Endothelial cell of umbilical vein (primary cell): ENCODE measurements around the gene VAMP2. TPM values are rescaled to one million over a fixed set of nuclear protein-coding genes. Genes with fewer than 3 reads are reported as not detected.
A peak's percentile ranks its signal among the peaks of the same experiment; 100 is the strongest.

Experiments used
- BruUV-seq: library from RNA; stranded (reverse); fragments of 400-500 nt; replicated peaks from 2 replicates; lab custom pipeline; 2021; lab: Mats Ljungman, UMichigan
- CTCF ChIA-PET: fragments of 300-600, 350-600 bp; sonication (Branson Sonifier 250); formaldehyde crosslinking; loops from one replicate; lab custom pipeline; 2021; ENCODE audit warnings: antibody characterized with exemption, inconsistent platforms; lab: Charles Lee
- POLR2A ChIA-PET: fragments of 300-600, 350-600 bp; sonication (Branson Sonifier 250); formaldehyde crosslinking; loops from one replicate; lab custom pipeline; 2021; ENCODE audit warnings: antibody characterized with exemption, inconsistent platforms; lab: Charles Lee
- DNase-seq: peaks from one replicate; pipeline ENCODE4 v3.0.0-alpha.2; 2011; ENCODE audit warnings: low read depth, low spot score
- FAIRE-seq: peaks from 2 replicates; lab custom pipeline; 2011; peaks lifted over from hg19 to GRCh38; lab: Jason Lieb, UNC
- H2AFZ ChIP-seq: 2 replicates; pipeline ENCODE4 v1.6.0; 2012; ENCODE audit warnings: low read depth, low read length, control low read depth, inconsistent platforms
- H3K27ac ChIP-seq: 2 replicates; pipeline ENCODE4 v1.5.1; 2011; ENCODE audit warnings: low read depth, mild to moderate bottlenecking, control low read depth, low read length, moderate library complexity; ENCODE audit not compliant: insufficient read depth
- H3K27me3 ChIP-seq, 2 experiments: 2 replicates each; pipeline versions ENCODE4 v1.6.0 to v1.6.1; 2011; ENCODE audit warnings: low read length in 2 of 2, mixed read lengths in 1 of 2; ENCODE audit not compliant: control insufficient read depth in 2 of 2, insufficient read depth in 2 of 2
- H3K36me3 ChIP-seq, 2 experiments: 2 replicates in 1 of 2; 3 replicates in 1 of 2; pipeline ENCODE4 v1.5.1; 2011; ENCODE audit warnings: low read length in 2 of 2, mild to moderate bottlenecking in 1 of 2, moderate library complexity in 1 of 2; ENCODE audit not compliant: control insufficient read depth in 2 of 2, insufficient read depth in 2 of 2; ENCODE audit errors: extremely low read depth in 1 of 2
- H3K4me1 ChIP-seq: 3 replicates; pipeline ENCODE4 v1.5.1; 2011; ENCODE audit warnings: mild to moderate bottlenecking, low read length; ENCODE audit not compliant: control insufficient read depth, insufficient read depth; ENCODE audit errors: extremely low read depth
- H3K4me2 ChIP-seq: 2 replicates; pipeline ENCODE4 v1.6.1; 2011; ENCODE audit warnings: low read length, control low read depth, mixed read lengths; ENCODE audit not compliant: insufficient read depth
- H3K4me3 ChIP-seq, 3 experiments: fragments of 200-600 bp in 1 of 3; sonication (generic), shearing (Covaris generic) in 1 of 3; replicated peaks in 1 of 3; 2 replicates each; pipeline ENCODE4 v1.5.1; 2011 to 2016; ENCODE audit warnings: control low read depth in 3 of 3, low read length in 3 of 3, mild to moderate bottlenecking in 2 of 3, inconsistent platforms in 1 of 3, low read depth in 1 of 3, moderate library complexity in 1 of 3; ENCODE audit not compliant: insufficient read depth in 1 of 3
- H3K79me2 ChIP-seq: 2 replicates; pipeline ENCODE4 v1.6.0; 2012; ENCODE audit warnings: low read length, inconsistent platforms; ENCODE audit not compliant: control insufficient read depth, insufficient read depth
- H3K9ac ChIP-seq: replicated peaks from 2 replicates; pipeline ENCODE3; 2011; ENCODE audit warnings: low read length, control low read depth; ENCODE audit not compliant: insufficient read depth; ENCODE audit errors: extremely low read depth
- H3K9me1 ChIP-seq: replicated peaks from 3 replicates; pipeline ENCODE4 v1.6.0; 2011; ENCODE audit warnings: mild to moderate bottlenecking, low read length; ENCODE audit not compliant: control insufficient read depth, insufficient read depth; ENCODE audit errors: extremely low read depth
- H3K9me3 ChIP-seq: replicated peaks from 2 replicates; pipeline ENCODE4 v1.5.1; 2012; ENCODE audit warnings: low read length, inconsistent platforms; ENCODE audit not compliant: control insufficient read depth, insufficient read depth
- H4K20me1 ChIP-seq: replicated peaks from 2 replicates; pipeline ENCODE3; 2011; ENCODE audit warnings: mild to moderate bottlenecking, low read length; ENCODE audit not compliant: control insufficient read depth, insufficient read depth; ENCODE audit errors: extremely low read depth
- EZH2 ChIP-seq: IDR thresholded peaks from 2 replicates; pipeline ENCODE4 v1.6.1; 2012; ENCODE audit warnings: borderline replicate concordance, low read depth, mild to moderate bottlenecking, moderate library complexity, low read length, inconsistent platforms; ENCODE audit not compliant: severe bottlenecking
- FOS ChIP-seq: IDR thresholded peaks from 2 replicates; pipeline ENCODE4 v1.6.1; 2011; ENCODE audit warnings: mild to moderate bottlenecking, low read length, moderate library complexity, borderline replicate concordance; ENCODE audit not compliant: insufficient read depth
- GATA2 ChIP-seq: IDR thresholded peaks from 2 replicates; pipeline ENCODE4 v1.7.0; 2011; ENCODE audit warnings: low read depth, mild to moderate bottlenecking, moderate library complexity, mixed read lengths, low read length; ENCODE audit not compliant: insufficient read length, insufficient read depth
- JUN ChIP-seq: IDR thresholded peaks from 2 replicates; pipeline ENCODE4 v1.6.1; 2011; ENCODE audit warnings: borderline replicate concordance, low read depth; ENCODE audit not compliant: insufficient read length, insufficient read depth
- MYC ChIP-seq: IDR thresholded peaks from one replicate; pipeline ENCODE4 v1.6.1; 2011; ENCODE audit warnings: mild to moderate bottlenecking, low read depth, low read length
- POLR2A ChIP-seq: IDR thresholded peaks from 2 replicates; pipeline ENCODE4 v1.6.1; 2012; ENCODE audit warnings: low read depth, mild to moderate bottlenecking, control low read depth, low read length
- POLR2AphosphoS5 ChIP-seq: IDR thresholded peaks from 2 replicates; pipeline ENCODE4 v1.6.1; 2012; ENCODE audit warnings: low read depth, mild to moderate bottlenecking, control low read depth, low read length, moderate library complexity; ENCODE audit not compliant: insufficient read depth
- dilution Hi-C: fragments of 300-500 bp; cut with MboI; formaldehyde crosslinking; loops from one replicate; pipeline ENCODE4 v1.15.0; 2019; ENCODE audit warnings: low sequenced_read_pairs; ENCODE audit not compliant: extremely low pct_ligation_motif_present
- intact Hi-C: fragments of 100-400 bp; cut with micrococcal nuclease; formaldehyde crosslinking; loops from one replicate; pipeline ENCODE4 v1.10.0; 2022
- polyA plus RNA-seq, 4 experiments: library from polyadenylated mRNA; depleted of rRNA in 3 of 4; stranded (reverse) in 3 of 4; unstranded in 1 of 4; fragments of >200 nt; gene quantifications; 2 replicates each; pipeline versions ENCODE4 v1.2.1 to v1.2.3, GENCODE V29; 2011 to 2012; ENCODE audit warnings: missing spikeins in 1 of 4
- total RNA-seq: library from RNA; stranded (reverse); gene quantifications from 2 replicates; pipeline ENCODE4 v1.2.3, GENCODE V29; 2021
- TF ChIP-seq, protein P1 (sequence below): IDR thresholded peaks from 2 replicates; pipeline ENCODE4 v1.6.1; 2011; ENCODE audit not compliant: insufficient read depth, insufficient read length
- TF ChIP-seq, protein P2 (sequence below), 2 donors: IDR thresholded peaks; 1 replicate in 1 of 2; 2 replicates in 1 of 2; pipeline ENCODE4 v1.5.1; 2011; ENCODE audit warnings: low read length in 2 of 2, mild to moderate bottlenecking in 2 of 2, moderate library complexity in 2 of 2, control low read depth in 1 of 2, inconsistent platforms in 1 of 2, low read depth in 1 of 2; ENCODE audit not compliant: insufficient read depth in 1 of 2; ENCODE audit errors: extremely low read depth in 1 of 2

Gene VAMP2
- total and polyA plus RNA-seq, 2 donors (not counting 3 experiments of a cell fraction or from before 2014, with no cell fraction given) = 35.9 to 38.0 TPM

DNA sequence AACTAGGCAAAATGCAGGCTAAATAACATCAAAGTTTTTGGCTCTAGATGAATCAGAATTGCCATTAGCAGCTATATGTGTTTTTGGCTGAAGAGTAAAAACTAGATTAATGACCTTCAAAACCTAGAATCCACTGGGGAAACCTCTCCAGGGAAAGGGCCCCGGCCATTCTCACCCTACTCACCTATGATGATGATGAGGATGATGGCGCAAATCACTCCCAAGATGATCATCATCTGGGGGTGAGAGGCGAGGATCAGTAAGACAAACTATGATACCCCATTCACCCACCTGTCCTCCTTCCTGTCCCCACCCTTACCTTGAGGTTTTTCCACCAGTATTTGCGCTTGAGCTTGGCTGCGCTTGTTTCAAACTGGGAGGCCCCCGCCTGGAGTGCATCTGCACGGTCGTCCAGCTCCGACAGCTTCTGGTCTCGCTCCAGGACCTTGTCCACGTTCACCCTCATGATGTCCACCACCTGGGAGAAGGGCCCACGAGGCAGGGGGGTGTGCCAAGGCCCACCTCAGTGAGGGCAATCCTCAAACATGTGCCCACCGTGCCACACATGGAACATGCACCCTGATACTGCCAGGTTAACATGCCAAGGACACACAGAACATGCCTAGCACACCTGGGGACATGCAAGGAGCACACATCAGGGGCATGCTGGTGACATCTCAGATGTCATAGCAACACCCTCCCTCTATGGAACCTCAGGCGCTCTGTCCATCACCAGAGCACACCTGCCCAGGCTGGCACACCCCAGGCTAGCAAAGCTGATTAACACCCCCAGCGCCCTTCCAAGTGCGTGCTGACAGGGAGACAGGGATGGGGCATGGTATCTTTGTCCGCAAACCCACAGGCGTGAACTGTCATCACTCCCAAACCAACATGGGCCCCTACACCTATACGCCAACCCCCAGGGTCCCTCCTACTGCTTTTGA lies 1.2 kb downstream of the VAMP2 start:
- H3K4me1 ChIP-seq = peaks cover 24% of the 10 kb centered on the region
- H2AFZ ChIP-seq = no peak overlapping the region
- no peaks in the 10 kb centered on the region for H3K9me3 ChIP-seq
- no peak for DNase-seq
- peak overlapping the region; percentile 99 for H3K9ac ChIP-seq
- peak overlapping the region; percentile 87 for H3K27ac ChIP-seq
- POLR2A ChIA-PET = interaction anchor here (2.2 kb wide), 1 partner anchor 12 kb away, joined by 8 read pairs; no protein-coding TSS in a partner anchor
- peak overlapping the region; percentile 39 for H3K4me2 ChIP-seq
- BruUV-seq = no TSS peak
- CTCF ChIA-PET = interaction anchor here (0.9 to 6.3 kb wide), 3 partner anchors 10 to 27 kb away, joined by 3 to 72 read pairs (median 4); no protein-coding TSS in a partner anchor
- dilution Hi-C loops = no loop called here
- intact Hi-C loops = no loop called here
- no peak for TF ChIP-seq JUN
- TF ChIP-seq FOS = no peak
- TF ChIP-seq EZH2 = no peak
- no peak for TF ChIP-seq POLR2A
- TF ChIP-seq, protein P1, sequence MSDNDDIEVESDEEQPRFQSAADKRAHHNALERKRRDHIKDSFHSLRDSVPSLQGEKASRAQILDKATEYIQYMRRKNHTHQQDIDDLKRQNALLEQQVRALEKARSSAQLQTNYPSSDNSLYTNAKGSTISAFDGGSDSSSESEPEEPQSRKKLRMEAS = no peak
- TF ChIP-seq MYC = no peak
- TF ChIP-seq, protein P2, sequence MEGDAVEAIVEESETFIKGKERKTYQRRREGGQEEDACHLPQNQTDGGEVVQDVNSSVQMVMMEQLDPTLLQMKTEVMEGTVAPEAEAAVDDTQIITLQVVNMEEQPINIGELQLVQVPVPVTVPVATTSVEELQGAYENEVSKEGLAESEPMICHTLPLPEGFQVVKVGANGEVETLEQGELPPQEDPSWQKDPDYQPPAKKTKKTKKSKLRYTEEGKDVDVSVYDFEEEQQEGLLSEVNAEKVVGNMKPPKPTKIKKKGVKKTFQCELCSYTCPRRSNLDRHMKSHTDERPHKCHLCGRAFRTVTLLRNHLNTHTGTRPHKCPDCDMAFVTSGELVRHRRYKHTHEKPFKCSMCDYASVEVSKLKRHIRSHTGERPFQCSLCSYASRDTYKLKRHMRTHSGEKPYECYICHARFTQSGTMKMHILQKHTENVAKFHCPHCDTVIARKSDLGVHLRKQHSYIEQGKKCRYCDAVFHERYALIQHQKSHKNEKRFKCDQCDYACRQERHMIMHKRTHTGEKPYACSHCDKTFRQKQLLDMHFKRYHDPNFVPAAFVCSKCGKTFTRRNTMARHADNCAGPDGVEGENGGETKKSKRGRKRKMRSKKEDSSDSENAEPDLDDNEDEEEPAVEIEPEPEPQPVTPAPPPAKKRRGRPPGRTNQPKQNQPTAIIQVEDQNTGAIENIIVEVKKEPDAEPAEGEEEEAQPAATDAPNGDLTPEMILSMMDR (IDR thresholded peaks at IDR 0.05; ENCODE audit: extremely low read depth in 1 of 2, insufficient read depth in 1 of 2, low read depth in 1 of 2, low read length in 2 of 2) = no peak
- TF ChIP-seq POLR2AphosphoS5 = no peak
- no peak for TF ChIP-seq GATA2
- H4K20me1 ChIP-seq = no peaks in the 10 kb centered on the region
- FAIRE-seq = no peak
- H3K4me3 ChIP-seq = peak overlapping the region; percentile 55 to 99 (median 67)
- H3K9me1 ChIP-seq = no peaks in the 10 kb centered on the region
- H3K36me3 ChIP-seq = peaks cover 2 to 7% of the 10 kb centered on the region in 2 experiments
- H3K27me3 ChIP-seq = no peaks in the 10 kb centered on the region
- peaks cover 20% of the 10 kb centered on the region for H3K79me2 ChIP-seq
